HEK293 (cell line): Measurements from ENCODE around the gene THAP12.
A peak's percentile ranks its signal among the peaks of the same experiment; 100 is the strongest.

Experiments
- KLF17 ChIP-seq: fragments of 450-650 bp; formaldehyde crosslinking; IDR thresholded peaks from 2 replicates; pipeline ENCODE4 v1.5.1; 2016; ENCODE audit warnings: missing biosample characterization, missing genetic modification characterization
- OSR2 ChIP-seq: fragments of 450-650 bp; formaldehyde crosslinking; IDR thresholded peaks from 2 replicates; pipeline ENCODE4 v1.5.1; 2016; ENCODE audit warnings: missing biosample characterization, missing genetic modification characterization
- OVOL3 ChIP-seq: fragments of 450-650 bp; formaldehyde crosslinking; IDR thresholded peaks from 2 replicates; pipeline ENCODE4 v1.5.1; 2016; ENCODE audit warnings: missing biosample characterization, missing genetic modification characterization
- PBX3 ChIP-seq: sonication (generic); formaldehyde crosslinking; IDR thresholded peaks from 2 replicates; pipeline ENCODE4 v1.8.1; 2022; ENCODE audit warnings: mild to moderate bottlenecking, moderate library complexity, missing genetic modification reagents
- PRDM10 ChIP-seq: fragments of 450-650 bp; formaldehyde crosslinking; IDR thresholded peaks from 2 replicates; pipeline ENCODE4 v1.5.1; 2016; ENCODE audit warnings: missing biosample characterization, missing genetic modification characterization
- TCF7L2 ChIP-seq: IDR thresholded peaks from 2 replicates; pipeline ENCODE4 v1.6.1; 2011; ENCODE audit warnings: low read depth, mild to moderate bottlenecking, inconsistent platforms, low read length, moderate library complexity, borderline replicate concordance
- ZBTB11 ChIP-seq: fragments of 450-650 bp; formaldehyde crosslinking; conservative IDR thresholded peaks from 2 replicates; pipeline ENCODE4 v1.5.1; 2016; ENCODE audit warnings: low read depth, missing biosample characterization, missing genetic modification characterization
- ZBTB48 ChIP-seq: fragments of 450-650 bp; formaldehyde crosslinking; IDR thresholded peaks from 2 replicates; pipeline ENCODE4 v1.5.1; 2016; ENCODE audit warnings: missing biosample characterization, missing genetic modification characterization
- ZBTB6 ChIP-seq: fragments of 450-650 bp; formaldehyde crosslinking; IDR thresholded peaks from 2 replicates; pipeline ENCODE4 v1.5.1; 2017; ENCODE audit warnings: missing biosample characterization, missing genetic modification characterization
- ZNF133 ChIP-seq: fragments of 450-650 bp; formaldehyde crosslinking; IDR thresholded peaks from 2 replicates; pipeline ENCODE4 v1.5.1; 2016; ENCODE audit warnings: missing biosample characterization, missing genetic modification characterization
- ZNF138 ChIP-seq: fragments of 450-650 bp; formaldehyde crosslinking; IDR thresholded peaks from 2 replicates; pipeline ENCODE4 v1.5.1; 2016; ENCODE audit warnings: missing biosample characterization, missing genetic modification characterization, borderline replicate concordance
- ZNF155 ChIP-seq: fragments of 450-650 bp; formaldehyde crosslinking; IDR thresholded peaks from 2 replicates; pipeline ENCODE4 v1.5.1; 2016; ENCODE audit warnings: missing biosample characterization, missing genetic modification characterization
- ZNF274 ChIP-seq, 2 experiments: fragments of 200-500 bp in 1 of 2; fragments of 450-650 bp in 1 of 2; sonication (Bioruptor generic) in 1 of 2; formaldehyde crosslinking in 1 of 2; IDR thresholded peaks; 2 replicates each; pipeline versions ENCODE4 v1.5.1 to v1.6.1; 2014 to 2016; ENCODE audit warnings: borderline replicate concordance in 1 of 2, inconsistent platforms in 1 of 2, low read length in 1 of 2, missing biosample characterization in 1 of 2, missing genetic modification characterization in 1 of 2
- ZNF280C ChIP-seq: fragments of 450-650 bp; formaldehyde crosslinking; IDR thresholded peaks from 2 replicates; pipeline ENCODE4 v1.5.1; 2016; ENCODE audit warnings: missing biosample characterization, missing genetic modification characterization
- ZNF394 ChIP-seq: fragments of 450-650 bp; formaldehyde crosslinking; IDR thresholded peaks from 2 replicates; pipeline ENCODE4 v1.5.1; 2016; ENCODE audit warnings: missing biosample characterization, missing genetic modification characterization, mild to moderate bottlenecking, moderate library complexity, borderline replicate concordance
- ZNF416 ChIP-seq: fragments of 450-650 bp; formaldehyde crosslinking; IDR thresholded peaks from 2 replicates; pipeline ENCODE4 v1.5.1; 2016; ENCODE audit warnings: missing biosample characterization, missing genetic modification characterization
- ZNF423 ChIP-seq: fragments of 450-650 bp; formaldehyde crosslinking; IDR thresholded peaks from 2 replicates; pipeline ENCODE4 v1.5.1; 2016; ENCODE audit warnings: missing biosample characterization, missing genetic modification characterization
- ZNF433 ChIP-seq: fragments of 450-650 bp; formaldehyde crosslinking; IDR thresholded peaks from 2 replicates; pipeline ENCODE4 v1.5.1; 2016; ENCODE audit warnings: missing biosample characterization, missing genetic modification characterization, low read depth
- ZNF513 ChIP-seq: fragments of 450-650 bp; IDR thresholded peaks from 2 replicates; pipeline ENCODE4 v1.5.1; 2018; ENCODE audit warnings: missing biosample characterization, missing genetic modification characterization
- ZNF561 ChIP-seq: fragments of 450-650 bp; IDR thresholded peaks from 2 replicates; pipeline ENCODE4 v1.5.1; 2018; ENCODE audit warnings: missing biosample characterization, missing genetic modification characterization, borderline replicate concordance
- ZNF660 ChIP-seq: fragments of 450-650 bp; IDR thresholded peaks from 2 replicates; pipeline ENCODE4 v1.5.1; 2018; ENCODE audit warnings: missing biosample characterization, mild to moderate bottlenecking, missing genetic modification characterization
- ZNF785 ChIP-seq: fragments of 450-650 bp; formaldehyde crosslinking; IDR thresholded peaks from 2 replicates; pipeline ENCODE4 v1.5.1; 2016; ENCODE audit warnings: missing biosample characterization, missing genetic modification characterization
- ZNF791 ChIP-seq: fragments of 450-650 bp; formaldehyde crosslinking; IDR thresholded peaks from 2 replicates; pipeline ENCODE4 v1.5.1; 2016; ENCODE audit warnings: missing biosample characterization, missing genetic modification characterization
- ZXDB ChIP-seq: fragments of 450-650 bp; formaldehyde crosslinking; IDR thresholded peaks from 2 replicates; pipeline ENCODE4 v1.5.1; 2016; ENCODE audit warnings: missing biosample characterization, missing genetic modification characterization

THAP12 gene

GRCh38 chr11:76380977-76381719 is at the start of gene THAP12, which contains the start of gene GVQW3 (continued):
- 0 out of 2 replicates have a peak, but pooled peaks have one; percentile 32 for TF ChIP-seq ZBTB11 (tag by site-specific recombination)
- TF ChIP-seq ZNF394, result peak; percentile 48; the same call in 1 of the 2 replicates
- peak; percentile 86 for TF ChIP-seq ZNF513 (tag by site-specific recombination)
- peak; percentile 65; the same call in 1 of the 2 replicates for TF ChIP-seq ZNF660 (tag by site-specific recombination)
- TF ChIP-seq ZBTB6 (tag by site-specific recombination), result peak; percentile 71
- no peak for TF ChIP-seq ZNF280C (tag by site-specific recombination)
- no peak for TF ChIP-seq ZNF416 (tag by site-specific recombination)
- TF ChIP-seq ZNF423 (tag by site-specific recombination), result no peak
- no peak for TF ChIP-seq PBX3 (CRISPR knock-in tag)
- no peak for TF ChIP-seq ZNF785 (tag by site-specific recombination)
- TF ChIP-seq ZNF155 (tag by site-specific recombination), result no peak
- no peak for TF ChIP-seq TCF7L2
- TF ChIP-seq ZXDB (tag by site-specific recombination), result peak; percentile 64
- no peak for TF ChIP-seq ZNF133 (tag by site-specific recombination)
- TF ChIP-seq KLF17 (tag by site-specific recombination), result peak; percentile 76; the same call in 1 of the 2 replicates
- TF ChIP-seq OVOL3, result no peak
- no peak for TF ChIP-seq OSR2 (tag by site-specific recombination)
- TF ChIP-seq ZNF433, result no peak
- TF ChIP-seq ZNF138 (tag by site-specific recombination), result no peak
- no peak for TF ChIP-seq ZBTB48 (tag by site-specific recombination)
- peak; percentile 71 for TF ChIP-seq PRDM10 (tag by site-specific recombination)
- no peak for TF ChIP-seq ZNF274 (IDR thresholded peaks at IDR 0.05; ENCODE audit: low read length)
- no peak for TF ChIP-seq ZNF274 (tag by site-specific recombination; IDR thresholded peaks at IDR 0.05; ENCODE audit: borderline replicate concordance)
- TF ChIP-seq ZNF561, result no peak
- no peak for TF ChIP-seq ZNF791 (tag by site-specific recombination)
